Measurements from ENCODE around the gene POGLUT2.

- TF ChIP-seq POLR2A (IDR thresholded peaks at IDR 0.05; ENCODE audit: low read length) = no peak
- TF ChIP-seq GATA1 (IDR thresholded peaks at IDR 0.05; ENCODE audit: low read depth, low read length) = no peak
Measured at GRCh38 chr13:102805680-102806079, 6.9 kb upstream of the POGLUT2 start.

All from erythroblast (primary cell).